Panc1 (cell line): ENCODE results near the gene ADGRD1. TPM values are rescaled to one million over a fixed set of nuclear protein-coding genes. Genes with fewer than 3 reads are reported as not detected.

Experiments
- ATAC-seq: fragments of 200-7000 bp; cut with Tn5 transposase; 2 replicates; pipeline ENCODE4 v1.9.1; 2020; ENCODE audit warnings: mild to moderate bottlenecking, moderate library complexity
- BruUV-seq: library from RNA; stranded (reverse); fragments of 400-500 nt; replicated peaks from 2 replicates; lab custom pipeline; 2021; lab: Mats Ljungman, UMichigan
- CTCF ChIA-PET: fragments of 300-600 bp; sonication (Branson Sonifier 250); formaldehyde crosslinking; loops from one replicate; lab custom pipeline; 2022; ENCODE audit warnings: antibody characterized with exemption; lab: Charles Lee
- POLR2A ChIA-PET: fragments of 300-600 bp; sonication (Branson Sonifier 250); formaldehyde crosslinking; loops from one replicate; lab custom pipeline; 2022; ENCODE audit warnings: antibody characterized with exemption; lab: Charles Lee
- DNase-seq: peaks from one replicate; pipeline ENCODE4 v3.0.0-alpha.2; 2010; ENCODE audit warnings: low read depth, low spot score
- H3K27ac ChIP-seq: 2 replicates; pipeline ENCODE4 v1.5.1; 2011; ENCODE audit warnings: mild to moderate bottlenecking, low read length, inconsistent platforms
- H3K27me3 ChIP-seq: fragments of 200-500 bp; sonication (Bioruptor generic); 2 replicates; pipeline ENCODE4 v1.6.0; 2014; ENCODE audit warnings: low read length, inconsistent platforms; ENCODE audit not compliant: control insufficient read depth, insufficient read depth
- H3K36me3 ChIP-seq: fragments of 200-500 bp; sonication (Bioruptor generic); 2 replicates; pipeline ENCODE4 v1.5.1; 2014; ENCODE audit warnings: inconsistent platforms, mild to moderate bottlenecking, low read length, moderate library complexity; ENCODE audit not compliant: control insufficient read depth, insufficient read depth
- H3K4me1 ChIP-seq: 2 replicates; pipeline ENCODE4 v1.5.1; 2011; ENCODE audit warnings: inconsistent platforms, mild to moderate bottlenecking, low read length, moderate library complexity; ENCODE audit not compliant: control insufficient read depth, insufficient read depth
- H3K4me3 ChIP-seq, 2 experiments: 2 replicates each; pipeline ENCODE4 v1.5.1; 2011 to 2012; ENCODE audit warnings: low read depth in 2 of 2, low read length in 2 of 2, mild to moderate bottlenecking in 2 of 2, inconsistent platforms in 1 of 2, moderate library complexity in 1 of 2
- H3K9me3 ChIP-seq: fragments of 200-500 bp; sonication (Bioruptor generic); 2 replicates; pipeline ENCODE4 v1.5.1; 2014; ENCODE audit warnings: low read depth, mild to moderate bottlenecking, inconsistent platforms, low read length, moderate library complexity; ENCODE audit not compliant: control insufficient read depth, insufficient read depth
- POLR2AphosphoS5 ChIP-seq: IDR thresholded peaks from 2 replicates; pipeline ENCODE4 v1.6.1; 2012; ENCODE audit warnings: mild to moderate bottlenecking, low read depth, low read length, moderate library complexity
- SIN3A ChIP-seq: IDR thresholded peaks from 2 replicates; pipeline ENCODE4 v1.6.1; 2012; ENCODE audit warnings: low read depth, mild to moderate bottlenecking, low read length, moderate library complexity, borderline replicate concordance; ENCODE audit not compliant: insufficient read depth
- TCF7L2 ChIP-seq: IDR thresholded peaks from 2 replicates; pipeline ENCODE4 v1.6.1; 2011; ENCODE audit warnings: mild to moderate bottlenecking, low read depth, low read length, inconsistent platforms
- in situ Hi-C: cut with HindIII; loops from 2 replicates; pipeline ENCODE4 v1.10.0; 2016; ENCODE audit warnings: low sequenced_read_pairs, low pct_unique_long_range_greater_than_20kb
- intact Hi-C: fragments of 100-400 bp; cut with micrococcal nuclease; formaldehyde crosslinking; loops from one replicate; pipeline ENCODE4 v1.10.0; 2022; ENCODE audit not compliant: unreplicated experiment
- total RNA-seq: library from RNA; stranded (reverse); gene quantifications from one replicate; pipeline ENCODE4 v1.2.1, GENCODE V29; 2021; ENCODE audit not compliant: unreplicated experiment
- TF ChIP-seq, protein P1 (sequence below), 2 experiments: IDR thresholded peaks; 2 replicates each; pipeline ENCODE4 v1.6.1; 2011 to 2012; ENCODE audit warnings: low read depth in 2 of 2, control low read depth in 1 of 2, low read length in 1 of 2, mild to moderate bottlenecking in 1 of 2, moderate library complexity in 1 of 2; ENCODE audit not compliant: insufficient read depth in 1 of 2
- TF ChIP-seq, protein P2 (sequence below): fragments of 450-650 bp; IDR thresholded peaks from 2 replicates; pipeline ENCODE4 v1.5.1; 2017; ENCODE audit warnings: mild to moderate bottlenecking

The ADGRD1 gene
- total RNA-seq, 1 experiment from 2014 or later: 0.21 TPM

DNA sequence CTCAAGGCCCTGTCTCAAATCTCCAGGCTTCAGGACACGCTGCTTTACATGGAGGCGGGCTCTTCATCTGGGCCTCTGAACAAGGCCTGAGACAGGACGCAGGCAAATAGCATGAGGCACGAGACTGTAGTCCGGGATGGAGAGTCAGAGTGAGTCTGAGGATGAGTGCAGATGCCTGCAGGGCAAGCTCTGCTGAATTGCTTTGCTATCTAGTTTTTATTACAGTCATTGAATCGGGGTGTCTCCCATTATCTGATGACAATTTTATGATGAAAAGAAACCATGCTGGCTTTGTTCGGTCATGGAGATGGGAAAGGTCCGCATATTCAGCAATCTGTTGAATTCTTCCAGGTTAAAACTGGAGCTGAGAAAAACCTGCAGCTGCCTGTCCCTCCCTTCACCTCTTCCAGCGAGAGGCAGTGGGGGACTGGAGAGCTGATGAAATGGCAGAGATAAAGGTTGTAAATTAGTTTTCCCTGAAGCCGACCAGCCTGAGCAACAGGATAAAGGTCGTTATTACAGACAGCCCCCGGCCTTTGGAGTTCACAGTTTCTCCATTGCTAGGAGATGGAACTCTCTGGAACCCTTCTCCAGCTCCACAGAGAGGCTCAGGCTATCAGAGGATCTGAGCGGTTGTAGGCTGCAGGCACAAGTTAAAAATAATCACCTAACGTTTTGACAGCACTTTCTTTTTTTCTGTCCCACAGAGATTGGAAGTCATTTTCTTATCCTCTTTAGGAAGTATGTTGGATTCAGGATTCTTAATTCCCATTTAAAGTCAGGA lies 1.3 kb upstream of the ADGRD1 start:
- Histone ChIP-seq H3K36me3 (no peaks in the 10 kb centered on the region), H3K4me3 (no peak overlapping the region), H3K4me1 (no peaks in the 10 kb centered on the region), H3K27me3 (peaks cover 11% of the 10 kb centered on the region), H3K27ac (no peak overlapping the region), H3K9me3 (no peaks in the 10 kb centered on the region)
- no TSS peak for BruUV-seq
- intact Hi-C loops: no loop called here
- CTCF ChIA-PET: no interaction called here
- POLR2A ChIA-PET: no interaction called here
- ATAC-seq (0 out of 2 replicates have a peak, but pooled peaks have one; percentile 43), DNase-seq (no peak)
- TF ChIP-seq SIN3A (no peak), POLR2AphosphoS5 (no peak), TCF7L2 (no peak)
- TF ChIP-seq, protein P1, sequence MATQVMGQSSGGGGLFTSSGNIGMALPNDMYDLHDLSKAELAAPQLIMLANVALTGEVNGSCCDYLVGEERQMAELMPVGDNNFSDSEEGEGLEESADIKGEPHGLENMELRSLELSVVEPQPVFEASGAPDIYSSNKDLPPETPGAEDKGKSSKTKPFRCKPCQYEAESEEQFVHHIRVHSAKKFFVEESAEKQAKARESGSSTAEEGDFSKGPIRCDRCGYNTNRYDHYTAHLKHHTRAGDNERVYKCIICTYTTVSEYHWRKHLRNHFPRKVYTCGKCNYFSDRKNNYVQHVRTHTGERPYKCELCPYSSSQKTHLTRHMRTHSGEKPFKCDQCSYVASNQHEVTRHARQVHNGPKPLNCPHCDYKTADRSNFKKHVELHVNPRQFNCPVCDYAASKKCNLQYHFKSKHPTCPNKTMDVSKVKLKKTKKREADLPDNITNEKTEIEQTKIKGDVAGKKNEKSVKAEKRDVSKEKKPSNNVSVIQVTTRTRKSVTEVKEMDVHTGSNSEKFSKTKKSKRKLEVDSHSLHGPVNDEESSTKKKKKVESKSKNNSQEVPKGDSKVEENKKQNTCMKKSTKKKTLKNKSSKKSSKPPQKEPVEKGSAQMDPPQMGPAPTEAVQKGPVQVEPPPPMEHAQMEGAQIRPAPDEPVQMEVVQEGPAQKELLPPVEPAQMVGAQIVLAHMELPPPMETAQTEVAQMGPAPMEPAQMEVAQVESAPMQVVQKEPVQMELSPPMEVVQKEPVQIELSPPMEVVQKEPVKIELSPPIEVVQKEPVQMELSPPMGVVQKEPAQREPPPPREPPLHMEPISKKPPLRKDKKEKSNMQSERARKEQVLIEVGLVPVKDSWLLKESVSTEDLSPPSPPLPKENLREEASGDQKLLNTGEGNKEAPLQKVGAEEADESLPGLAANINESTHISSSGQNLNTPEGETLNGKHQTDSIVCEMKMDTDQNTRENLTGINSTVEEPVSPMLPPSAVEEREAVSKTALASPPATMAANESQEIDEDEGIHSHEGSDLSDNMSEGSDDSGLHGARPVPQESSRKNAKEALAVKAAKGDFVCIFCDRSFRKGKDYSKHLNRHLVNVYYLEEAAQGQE (IDR thresholded peaks at IDR 0.05; ENCODE audit: insufficient read depth in 1 of 2, low read depth in 2 of 2, low read length in 1 of 2): no peak
- TF ChIP-seq, protein P2, sequence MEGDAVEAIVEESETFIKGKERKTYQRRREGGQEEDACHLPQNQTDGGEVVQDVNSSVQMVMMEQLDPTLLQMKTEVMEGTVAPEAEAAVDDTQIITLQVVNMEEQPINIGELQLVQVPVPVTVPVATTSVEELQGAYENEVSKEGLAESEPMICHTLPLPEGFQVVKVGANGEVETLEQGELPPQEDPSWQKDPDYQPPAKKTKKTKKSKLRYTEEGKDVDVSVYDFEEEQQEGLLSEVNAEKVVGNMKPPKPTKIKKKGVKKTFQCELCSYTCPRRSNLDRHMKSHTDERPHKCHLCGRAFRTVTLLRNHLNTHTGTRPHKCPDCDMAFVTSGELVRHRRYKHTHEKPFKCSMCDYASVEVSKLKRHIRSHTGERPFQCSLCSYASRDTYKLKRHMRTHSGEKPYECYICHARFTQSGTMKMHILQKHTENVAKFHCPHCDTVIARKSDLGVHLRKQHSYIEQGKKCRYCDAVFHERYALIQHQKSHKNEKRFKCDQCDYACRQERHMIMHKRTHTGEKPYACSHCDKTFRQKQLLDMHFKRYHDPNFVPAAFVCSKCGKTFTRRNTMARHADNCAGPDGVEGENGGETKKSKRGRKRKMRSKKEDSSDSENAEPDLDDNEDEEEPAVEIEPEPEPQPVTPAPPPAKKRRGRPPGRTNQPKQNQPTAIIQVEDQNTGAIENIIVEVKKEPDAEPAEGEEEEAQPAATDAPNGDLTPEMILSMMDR: no peak
- in situ Hi-C loops: no loop called here

DNA sequence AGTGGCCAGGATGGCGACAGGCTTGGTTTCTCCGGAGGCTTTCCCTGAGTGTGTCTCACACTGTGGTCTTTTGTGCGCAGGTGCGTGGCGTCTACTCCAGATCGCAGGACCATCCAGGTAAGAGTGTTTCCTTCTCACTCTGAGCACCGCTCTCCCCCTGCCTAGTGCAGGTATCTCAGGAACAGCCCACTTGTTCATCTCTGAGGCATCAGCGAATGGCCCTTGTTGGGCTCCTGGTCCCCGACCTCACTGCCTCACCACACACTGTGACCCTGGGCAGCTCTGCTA lies 781 bp downstream of the ADGRD1 start:
- H3K27me3 ChIP-seq: peaks cover 11% of the 10 kb centered on the region
- no peaks in the 10 kb centered on the region for H3K9me3 ChIP-seq
- POLR2A ChIA-PET: no interaction called here
- no peak overlapping the region for H3K27ac ChIP-seq
- no peaks in the 10 kb centered on the region for H3K4me1 ChIP-seq
- BruUV-seq: no TSS peak
- no peak for ATAC-seq
- no peak for DNase-seq
- CTCF ChIA-PET: no interaction called here
- intact Hi-C loops: no loop called here
- H3K36me3 ChIP-seq: no peaks in the 10 kb centered on the region
- TF ChIP-seq SIN3A: no peak
- TF ChIP-seq, protein P1 (IDR thresholded peaks at IDR 0.05; ENCODE audit: insufficient read depth in 1 of 2, low read depth in 2 of 2, low read length in 1 of 2): no peak
- TF ChIP-seq TCF7L2: no peak
- TF ChIP-seq, protein P2: no peak
- no peak for TF ChIP-seq POLR2AphosphoS5
- no peak overlapping the region for H3K4me3 ChIP-seq
- in situ Hi-C loops: no loop called here
